Measurements from ENCODE around the gene TGDS.

DNA sequence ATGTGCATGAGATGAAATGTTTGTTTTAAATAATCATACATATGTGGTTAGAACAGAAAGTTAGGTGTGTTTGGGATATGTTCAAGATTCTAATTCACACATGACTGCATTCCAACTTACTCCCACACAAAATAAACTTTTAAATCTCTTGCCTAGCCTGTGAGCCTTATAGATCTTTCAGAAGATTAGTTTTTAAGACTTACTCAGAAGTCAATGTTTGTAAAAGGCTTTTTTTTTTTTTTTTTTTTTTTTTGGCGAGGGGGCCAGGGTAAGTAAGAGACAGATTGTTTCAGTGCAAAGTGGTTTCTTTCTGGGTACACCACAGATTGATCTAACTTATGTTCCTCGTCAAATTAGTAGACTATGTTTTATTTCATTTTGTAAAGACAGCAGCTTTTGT is 44.8 kb upstream of the TGDS start:
- TF ChIP-seq, protein P1, sequence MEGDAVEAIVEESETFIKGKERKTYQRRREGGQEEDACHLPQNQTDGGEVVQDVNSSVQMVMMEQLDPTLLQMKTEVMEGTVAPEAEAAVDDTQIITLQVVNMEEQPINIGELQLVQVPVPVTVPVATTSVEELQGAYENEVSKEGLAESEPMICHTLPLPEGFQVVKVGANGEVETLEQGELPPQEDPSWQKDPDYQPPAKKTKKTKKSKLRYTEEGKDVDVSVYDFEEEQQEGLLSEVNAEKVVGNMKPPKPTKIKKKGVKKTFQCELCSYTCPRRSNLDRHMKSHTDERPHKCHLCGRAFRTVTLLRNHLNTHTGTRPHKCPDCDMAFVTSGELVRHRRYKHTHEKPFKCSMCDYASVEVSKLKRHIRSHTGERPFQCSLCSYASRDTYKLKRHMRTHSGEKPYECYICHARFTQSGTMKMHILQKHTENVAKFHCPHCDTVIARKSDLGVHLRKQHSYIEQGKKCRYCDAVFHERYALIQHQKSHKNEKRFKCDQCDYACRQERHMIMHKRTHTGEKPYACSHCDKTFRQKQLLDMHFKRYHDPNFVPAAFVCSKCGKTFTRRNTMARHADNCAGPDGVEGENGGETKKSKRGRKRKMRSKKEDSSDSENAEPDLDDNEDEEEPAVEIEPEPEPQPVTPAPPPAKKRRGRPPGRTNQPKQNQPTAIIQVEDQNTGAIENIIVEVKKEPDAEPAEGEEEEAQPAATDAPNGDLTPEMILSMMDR (conservative IDR thresholded peaks at IDR 0.05; ENCODE audit: low read length), result no peak
- TF ChIP-seq EZH2phosphoT487 (IDR thresholded peaks at IDR 0.05; ENCODE audit: borderline replicate concordance, low read depth, low read length), result no peak

Data from OCI-LY7 (cell line).